Stimulated activated CD4-positive, alpha-beta T cell treated with anti-CD3 and anti-CD28 coated beads, Interleukin-15, amount 100 ng/mL, for 1 hour (primary cell): ENCODE results near the gene WDR19.
"Not testable (repeated sequence)": the region's sequence is repeated elsewhere in the genome, so short reads cannot be mapped to it uniquely, and the experiment has no call there.

Experiments
- DNase-seq, 2 donors: peaks; one replicate each; pipeline ENCODE4 v3.0.0-alpha.2; 2020; ENCODE audit warnings: low read depth in 1 of 2, low spot score in 1 of 2

The WDR19 gene

DNA sequence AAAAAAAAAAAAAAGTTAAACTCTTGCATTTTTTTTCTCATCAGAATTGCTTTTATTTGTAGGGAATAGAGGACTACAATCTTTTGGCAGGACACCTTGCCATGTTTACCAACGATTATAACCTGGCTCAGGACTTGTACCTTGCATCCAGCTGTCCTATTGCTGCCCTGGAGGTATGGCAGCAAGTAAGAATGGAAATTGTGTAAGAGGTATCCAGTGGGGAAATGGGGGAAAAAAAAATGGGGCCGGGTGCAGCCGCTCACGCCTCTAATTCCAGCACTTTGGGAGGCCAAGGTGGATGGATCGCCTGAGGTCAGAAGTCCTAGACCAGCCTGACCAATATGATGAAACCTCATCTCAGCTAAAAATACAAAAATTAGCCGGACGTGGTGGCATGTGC is 49.8 kb downstream of the WDR19 start:
- no peak for DNase-seq

DNA sequence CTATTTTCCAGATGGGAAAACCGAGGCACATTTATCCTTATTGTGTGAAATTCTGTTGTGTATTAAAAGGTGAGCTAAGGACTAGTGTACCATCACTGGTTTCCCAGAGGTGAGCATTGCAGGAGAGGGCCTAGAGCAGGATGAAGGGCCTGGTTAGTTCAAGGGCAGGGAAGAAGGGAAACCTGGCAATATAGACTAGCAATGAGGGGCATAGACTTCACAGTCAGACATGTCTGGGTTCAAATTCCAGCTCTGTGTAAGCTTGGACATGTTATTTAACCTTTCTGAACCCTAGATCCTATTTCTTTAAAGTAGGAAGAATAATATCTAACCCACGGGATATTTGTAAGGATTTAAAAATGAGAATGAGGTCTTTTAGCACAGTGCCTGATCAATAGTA is 50.8 kb downstream of the WDR19 start:
- no peak for DNase-seq

DNA sequence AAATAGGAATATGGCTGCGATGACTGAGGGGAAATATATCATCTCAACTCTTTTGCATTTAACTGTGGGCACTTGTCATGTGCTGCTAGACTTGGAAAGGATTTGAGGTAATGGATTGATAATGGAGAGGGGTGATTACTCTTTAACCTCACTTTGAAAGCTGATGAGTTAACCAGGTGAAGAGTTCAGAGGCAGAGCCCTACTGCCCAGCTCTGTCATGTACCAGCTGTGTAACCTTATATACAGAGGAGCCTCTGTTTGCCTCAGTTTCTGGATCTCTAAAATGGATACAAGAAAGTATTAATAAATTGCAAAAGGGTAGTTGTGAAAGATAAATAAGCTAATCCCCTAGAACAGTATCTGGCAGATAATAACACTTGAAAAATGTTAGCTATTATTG is 51.5 kb downstream of the WDR19 start:
- DNase-seq = no peak

DNA sequence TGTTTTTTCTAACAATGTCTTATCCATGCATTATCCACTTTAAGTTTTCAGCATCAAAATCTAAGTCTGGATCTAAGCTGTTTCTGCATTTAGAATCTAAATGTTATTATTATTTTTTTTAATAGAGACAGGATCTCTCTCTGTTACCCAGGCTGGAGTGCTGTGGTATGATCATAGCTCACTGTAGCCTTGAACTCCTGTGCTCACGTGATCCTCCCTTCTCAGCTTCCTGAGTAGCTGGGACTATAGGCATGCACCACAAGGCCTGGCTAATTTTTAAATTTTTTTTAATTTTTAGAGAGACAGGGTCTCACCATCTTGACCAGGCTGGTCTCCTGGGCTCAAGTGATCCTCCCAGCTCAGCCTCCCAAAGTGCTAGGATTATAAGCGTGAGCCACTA is 52.7 kb downstream of the WDR19 start:
- no peak for DNase-seq

DNA sequence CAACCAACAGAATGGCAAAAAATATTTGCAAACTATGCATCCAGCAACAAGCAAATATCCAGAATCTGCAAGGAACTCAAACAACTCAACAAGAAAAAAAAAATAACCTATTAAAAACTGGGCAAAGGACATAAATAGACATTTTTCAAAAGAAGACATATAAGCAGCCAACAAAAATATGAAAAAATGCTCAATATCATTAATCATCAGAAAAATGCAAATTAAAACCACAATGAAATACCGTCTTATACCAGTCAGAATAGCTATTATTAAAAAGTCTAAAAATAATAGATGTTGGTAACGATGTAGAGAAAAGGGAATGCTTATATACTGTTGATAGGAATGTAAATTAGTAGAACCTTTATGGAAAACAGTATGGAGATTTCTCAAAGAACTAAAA is 53.4 kb downstream of the WDR19 start:
- no peak for DNase-seq

DNA sequence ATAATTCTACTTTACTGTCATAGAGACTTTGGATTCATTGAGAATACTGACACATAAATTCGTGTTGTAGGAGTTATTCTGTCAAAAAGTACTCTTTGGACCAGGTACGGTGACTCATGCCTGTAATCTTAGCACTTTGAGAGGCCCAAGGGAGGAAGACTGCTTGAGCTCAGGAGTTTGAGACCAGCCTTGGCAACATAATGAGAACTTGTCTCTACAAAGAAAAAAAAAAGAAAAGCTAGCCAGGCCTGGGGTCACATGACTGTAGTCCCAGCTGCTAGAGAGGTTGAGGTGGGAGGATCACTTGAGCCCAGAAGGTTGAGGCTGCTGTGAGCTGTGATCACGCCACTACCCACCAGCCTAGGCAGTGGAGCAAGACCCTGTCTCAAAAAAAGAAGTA is 54.9 kb downstream of the WDR19 start:
- no peak for DNase-seq

DNA sequence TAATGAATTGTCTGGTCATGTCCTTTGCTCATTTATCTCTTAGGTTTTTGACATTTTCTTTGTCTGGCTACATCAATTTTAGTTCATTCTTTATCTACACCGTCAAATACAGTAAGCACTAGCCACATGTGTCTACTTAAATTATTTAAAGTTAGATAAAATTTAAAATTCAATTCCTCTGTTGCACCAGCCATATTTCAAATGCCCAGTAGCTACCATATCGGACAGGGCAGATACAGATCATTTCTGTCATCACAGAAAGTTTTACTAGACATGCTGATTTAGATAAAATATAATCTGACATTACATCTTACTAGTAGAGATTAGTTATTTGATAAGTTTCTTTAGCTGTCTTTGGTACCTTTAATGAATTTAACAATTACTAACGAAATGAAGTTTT is 61.1 kb downstream of the WDR19 start:
- no peak for DNase-seq

DNA sequence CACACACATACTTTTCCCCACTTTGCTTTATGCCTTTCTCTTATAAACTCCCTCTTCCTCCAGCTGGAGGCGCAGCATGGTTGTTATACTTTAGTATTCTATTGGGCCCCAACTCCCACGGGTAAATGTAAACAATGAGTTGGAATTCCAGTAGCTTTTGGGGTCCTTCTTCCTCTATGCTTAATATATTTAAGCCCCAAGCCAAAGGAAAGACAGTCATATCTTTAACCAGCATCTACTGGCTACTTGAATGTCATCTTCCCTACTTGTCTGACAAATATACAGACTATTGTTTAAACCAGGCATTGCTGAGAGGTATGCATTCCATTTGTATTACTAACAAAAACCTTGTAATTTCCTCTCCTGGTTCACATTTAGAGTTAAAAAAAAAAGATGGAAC is 72.9 kb downstream of the WDR19 start:
- DNase-seq = no peak

DNA sequence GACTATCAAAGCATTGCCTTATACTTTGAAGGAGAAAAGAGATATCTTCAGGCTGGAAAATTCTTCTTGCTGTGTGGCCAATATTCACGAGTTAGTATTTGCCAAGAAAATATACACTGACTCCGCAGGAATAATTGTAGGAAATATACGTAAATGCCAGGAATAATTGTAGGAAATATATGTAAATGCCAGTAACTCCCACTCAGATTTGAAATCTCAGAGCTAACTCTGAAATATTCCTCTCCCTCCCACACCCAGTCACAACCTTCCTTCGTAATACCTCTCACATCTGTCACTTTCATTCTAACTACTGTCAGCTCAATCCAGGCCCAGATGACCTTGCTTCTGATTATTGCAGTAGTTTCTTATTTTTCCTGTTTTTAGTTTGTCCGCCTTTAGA is 73.5 kb downstream of the WDR19 start:
- DNase-seq = no peak

DNA sequence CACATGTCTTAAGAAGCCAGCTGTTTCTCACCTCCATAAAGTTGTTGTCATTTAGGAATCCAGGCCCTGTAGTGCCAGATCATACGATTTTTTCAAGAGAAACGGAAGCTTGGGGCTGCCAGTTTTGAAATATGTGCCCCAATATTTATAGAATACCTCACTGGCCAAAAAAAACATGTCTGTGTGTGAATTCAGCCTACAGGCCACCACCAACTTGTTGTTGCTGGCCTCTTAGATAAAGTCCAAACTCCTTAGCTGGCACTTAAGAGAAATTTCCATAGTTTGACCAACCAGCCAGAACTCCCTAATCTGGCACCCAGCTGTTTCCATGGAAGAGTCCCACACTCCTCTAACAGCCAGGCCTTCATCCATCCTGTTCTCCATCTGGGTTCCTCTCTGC is 74.1 kb downstream of the WDR19 start:
- no peak for DNase-seq

DNA sequence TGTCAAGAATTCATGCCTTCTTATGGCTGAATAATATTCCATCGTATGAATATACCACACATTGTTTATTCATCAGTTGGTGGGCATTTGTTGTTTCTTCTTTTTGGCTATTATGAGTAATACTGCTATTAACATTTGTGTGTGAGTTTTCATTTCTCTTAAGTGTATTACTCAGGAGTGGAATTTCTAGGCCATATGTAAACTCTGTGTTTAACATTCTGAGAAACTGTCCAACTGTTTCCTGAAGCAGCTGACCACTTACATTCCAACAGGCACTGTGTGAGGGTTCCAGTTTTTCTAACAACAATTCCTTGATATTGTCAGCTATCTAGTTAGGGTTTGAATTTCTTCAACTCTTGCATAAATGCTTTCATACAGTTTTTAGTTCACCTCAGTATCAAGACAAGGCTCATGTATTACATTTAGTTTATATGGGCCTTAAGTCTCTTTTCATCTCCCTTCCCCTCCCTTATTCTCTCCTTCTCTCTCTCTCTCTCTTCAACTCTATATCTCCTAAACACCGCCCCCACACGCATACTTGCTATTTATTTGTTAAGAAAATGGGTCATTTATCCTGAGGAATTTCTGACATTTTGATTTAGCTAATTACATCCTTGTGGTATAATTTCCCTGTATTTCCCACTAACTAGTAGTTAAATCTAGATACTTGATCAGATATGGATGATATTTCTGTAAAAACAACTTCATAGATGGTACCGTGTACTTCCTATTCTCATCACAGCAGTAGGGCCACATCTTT is 77.4 kb downstream of the WDR19 start:
- no peak for DNase-seq

DNA sequence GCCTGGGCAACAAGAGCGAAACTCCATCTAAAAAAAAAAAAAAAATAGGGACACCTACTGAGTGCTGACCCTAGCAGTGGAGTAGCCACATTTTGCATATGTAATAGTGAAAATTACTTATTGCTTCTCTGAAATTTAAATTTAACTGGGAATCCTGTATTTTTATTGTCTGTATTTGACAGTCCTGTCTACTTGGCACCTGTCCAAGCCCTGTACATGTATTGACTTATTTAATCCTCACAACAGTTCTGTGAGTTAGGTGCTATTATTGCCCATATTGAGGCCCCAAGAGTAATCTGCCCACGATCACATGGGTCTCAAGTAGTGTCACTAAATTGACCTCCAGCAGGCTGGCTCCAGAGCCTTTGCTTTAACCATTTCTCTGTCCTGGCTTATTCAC is 81.6 kb downstream of the WDR19 start:
- DNase-seq = no peak

DNA sequence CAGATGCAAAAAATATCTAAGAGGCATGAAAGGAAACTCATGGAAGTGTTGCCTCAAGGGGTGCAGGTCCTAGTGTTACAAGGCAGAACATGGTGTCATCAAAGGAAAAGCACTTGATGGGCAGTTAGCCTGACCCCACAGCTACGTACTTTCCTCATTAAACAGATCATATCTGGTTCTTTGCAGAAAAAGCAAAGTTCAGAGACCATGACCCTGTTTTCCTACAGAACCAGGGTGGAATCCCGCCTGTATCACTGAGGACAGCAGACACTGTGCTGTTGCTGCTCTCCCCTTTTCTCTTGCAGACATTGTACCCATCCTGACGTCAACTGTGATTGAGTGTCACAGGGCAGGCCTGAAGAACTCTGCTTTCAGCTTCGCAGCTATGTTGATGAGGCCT is 92.2 kb downstream of the WDR19 start:
- DNase-seq = no peak

DNA sequence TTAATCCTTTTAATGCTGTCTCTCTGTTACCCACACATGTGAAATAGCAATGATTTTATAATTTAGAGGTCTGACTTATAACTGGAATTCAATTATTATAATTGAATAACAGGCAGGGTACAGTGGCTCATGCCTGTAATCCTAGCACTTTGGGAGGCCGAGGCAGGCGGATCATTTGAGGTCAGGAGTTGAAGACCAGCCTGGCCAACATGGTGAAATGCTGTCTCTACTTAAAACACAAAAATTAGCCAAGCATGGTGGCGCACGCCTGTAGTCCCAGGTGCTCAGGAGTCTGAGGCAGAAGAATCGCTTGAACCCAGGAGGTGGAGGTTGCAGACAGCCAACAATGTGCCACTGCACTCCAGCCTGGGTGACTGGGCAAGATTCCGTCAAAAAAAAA is 95.3 kb downstream of the WDR19 start:
- not testable (repeated sequence) for DNase-seq

DNA sequence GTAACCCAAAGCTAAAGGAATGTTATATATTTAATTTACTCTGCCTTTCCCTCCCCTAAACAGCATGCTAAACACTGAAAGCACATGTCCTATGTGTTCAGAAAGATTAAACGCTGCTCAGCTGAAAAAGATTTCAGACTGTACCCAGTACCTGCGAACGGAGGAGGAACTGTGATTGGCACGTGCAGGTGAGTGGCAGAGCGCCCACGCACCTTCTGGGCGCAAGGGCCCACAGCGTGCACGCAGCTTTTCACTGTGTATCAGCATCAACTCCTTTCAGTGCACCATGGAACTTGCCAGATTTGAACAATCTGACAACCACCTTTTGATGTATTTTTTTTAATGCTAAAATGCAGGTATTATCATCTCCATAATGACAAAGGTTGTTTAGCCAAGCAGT is 96.1 kb downstream of the WDR19 start:
- no peak for DNase-seq

DNA sequence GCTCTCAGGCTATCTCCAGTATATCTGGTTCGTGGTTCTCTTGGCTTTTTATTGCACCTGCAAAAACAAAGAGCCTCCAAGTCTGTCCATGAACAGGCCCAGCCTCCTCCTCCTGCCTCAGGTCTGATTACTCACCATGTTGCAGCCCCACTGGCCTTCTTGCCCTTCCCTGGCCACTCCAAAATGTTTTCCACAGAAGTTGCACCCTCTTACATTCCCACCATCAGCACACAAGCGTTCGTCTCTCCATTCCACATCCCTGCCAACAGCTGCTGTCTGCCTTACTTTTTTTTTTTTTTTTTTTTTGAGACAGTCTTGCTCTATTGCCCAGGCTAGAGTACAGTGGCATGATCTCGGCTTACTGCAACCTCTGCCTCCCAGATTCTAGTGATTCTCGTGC is 97.1 kb downstream of the WDR19 start:
- DNase-seq = no peak

DNA sequence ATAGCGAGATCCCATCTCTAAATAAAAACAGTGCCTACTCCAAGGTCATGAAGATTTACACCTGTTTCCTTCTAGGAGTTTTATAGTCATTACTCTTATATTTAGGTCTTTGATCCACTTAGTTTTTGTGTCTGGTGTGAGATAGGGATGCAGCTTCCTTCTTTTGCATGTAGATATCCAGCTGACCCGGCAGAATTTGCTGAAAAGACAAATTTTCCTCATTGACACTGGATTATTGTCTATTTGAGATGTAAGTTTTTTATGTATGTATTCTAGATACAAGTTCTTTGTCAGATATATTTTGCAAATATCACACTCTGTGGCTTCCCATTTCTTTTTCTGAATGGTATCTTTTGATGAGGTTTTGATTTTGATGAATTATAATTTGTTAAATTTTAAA is 98.4 kb downstream of the WDR19 start:
- no peak for DNase-seq

DNA sequence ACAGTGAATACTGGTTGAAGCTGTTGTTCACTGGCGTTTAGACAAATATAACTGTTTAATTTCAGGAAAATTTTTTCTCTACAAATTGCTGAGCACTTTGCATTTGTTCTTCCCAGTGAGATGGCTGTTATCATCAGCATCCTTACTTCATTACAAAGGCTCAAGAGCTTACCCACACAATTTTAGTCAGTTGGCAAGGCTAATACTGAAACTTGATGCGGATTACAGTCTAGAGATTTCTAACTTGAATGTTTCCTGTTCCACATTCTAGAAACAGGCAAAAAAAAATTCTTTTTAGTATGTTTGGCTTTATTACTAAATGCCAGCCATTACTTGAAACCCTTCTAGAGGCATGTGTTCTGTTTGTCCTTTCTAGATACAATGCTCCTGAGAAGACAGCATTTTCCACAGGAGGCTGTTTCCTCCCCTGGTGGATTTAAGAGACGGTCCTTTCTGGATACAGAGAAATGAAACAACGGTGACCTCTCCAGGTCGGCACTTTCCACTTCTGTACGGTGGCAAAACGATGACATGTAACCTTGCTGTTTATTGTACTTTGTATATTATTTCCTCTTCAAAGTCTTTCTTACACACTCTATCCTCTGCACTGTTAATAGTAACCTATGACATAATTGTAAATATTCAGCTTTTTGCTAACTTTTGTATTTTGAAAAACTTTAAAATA is 102.9 kb downstream of the WDR19 start:
- no peak for DNase-seq

DNA sequence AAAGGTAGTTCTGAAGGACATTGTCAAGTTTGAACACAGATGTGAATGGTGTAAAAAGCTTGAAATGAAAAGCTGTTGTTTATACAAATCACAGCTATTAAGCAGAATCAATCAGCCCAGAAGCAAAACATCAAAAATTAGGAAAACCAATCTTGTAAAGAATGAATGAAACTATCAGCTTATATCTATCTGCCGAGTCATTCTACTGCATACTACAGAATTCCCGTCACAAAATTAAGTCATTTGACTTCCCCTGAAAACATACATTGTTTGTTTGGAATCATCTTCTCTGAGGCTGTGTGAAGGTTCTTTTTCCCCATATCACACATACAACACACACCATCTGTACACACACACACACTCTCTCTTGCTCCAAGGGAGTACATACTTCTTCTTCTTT is 103.5 kb downstream of the WDR19 start:
- no peak for DNase-seq

DNA sequence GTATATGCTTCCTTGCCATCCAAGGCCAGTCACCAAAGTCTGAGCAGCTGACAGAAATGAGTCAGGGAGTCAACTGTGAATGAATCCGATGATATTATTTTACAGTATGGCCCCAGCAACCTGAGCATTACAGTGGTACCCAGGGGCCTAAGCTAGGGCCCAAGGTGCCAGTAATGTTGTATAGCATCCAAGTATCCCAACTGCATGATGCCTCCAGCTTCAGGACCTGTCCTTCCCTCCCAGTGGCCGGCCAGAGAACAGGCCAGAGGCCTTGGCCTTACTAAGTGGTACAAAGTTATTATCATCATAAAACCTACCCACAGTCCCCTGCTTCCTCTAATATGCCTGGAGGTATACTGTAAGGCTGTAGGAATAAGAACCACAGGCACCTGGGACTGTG is 103.9 kb downstream of the WDR19 start:
- DNase-seq = no peak

DNA sequence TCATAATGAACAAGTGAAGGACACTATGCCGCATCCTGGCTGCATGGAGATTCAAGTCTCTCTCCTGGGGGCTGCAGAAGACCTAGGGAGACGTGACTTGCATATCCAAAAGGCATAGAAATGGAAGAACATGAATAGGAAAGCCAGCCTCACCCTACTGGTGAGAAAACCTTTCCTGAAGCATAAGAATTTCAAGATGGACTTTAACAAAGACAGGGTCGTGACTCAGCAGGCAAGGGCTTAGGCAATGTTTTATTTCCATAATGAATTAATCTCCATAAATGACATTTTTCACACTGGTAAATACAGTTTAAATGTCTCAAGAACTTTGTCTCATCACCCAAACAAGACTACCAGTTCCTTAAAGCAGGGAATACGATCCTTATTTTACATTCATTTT is 104.9 kb downstream of the WDR19 start:
- no peak for DNase-seq

DNA sequence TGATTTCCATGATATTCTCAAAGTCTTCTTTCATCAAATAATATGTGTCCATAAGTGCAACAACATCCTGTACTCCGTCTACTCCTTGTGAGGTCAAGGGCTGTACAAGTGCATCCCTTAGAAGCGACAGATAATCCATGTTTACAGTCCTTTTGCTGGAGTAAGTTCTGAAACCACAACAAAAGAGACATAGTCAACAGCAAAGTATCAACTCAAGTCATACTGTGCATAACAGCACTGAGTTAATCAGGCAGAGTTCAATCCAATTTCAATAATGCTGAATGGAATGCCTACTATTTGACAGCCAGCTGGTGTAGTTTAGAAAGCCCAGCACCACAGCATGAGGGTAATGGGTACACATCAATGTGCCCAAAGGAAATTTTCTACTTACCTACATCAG is 109.4 kb downstream of the WDR19 start:
- DNase-seq = no peak

DNA sequence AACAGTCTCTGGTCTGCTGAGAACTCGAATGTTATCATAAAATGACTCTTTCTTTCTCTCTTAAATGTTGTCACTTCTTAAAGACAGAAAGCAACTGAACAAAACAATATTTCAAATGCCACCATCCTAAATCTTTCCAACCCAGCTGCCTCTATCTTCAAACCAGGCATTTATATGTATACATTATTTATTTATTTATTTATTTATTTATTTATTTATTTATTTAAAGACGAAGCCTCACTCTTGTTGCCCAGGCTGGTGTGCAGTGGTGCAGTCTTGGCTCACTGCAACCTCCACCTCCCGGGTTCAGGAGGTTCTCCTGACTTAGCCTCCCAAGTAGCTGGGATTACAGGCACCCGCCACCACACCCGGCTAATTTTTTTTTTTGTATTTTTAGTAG is 110.1 kb downstream of the WDR19 start:
- DNase-seq = not testable (repeated sequence)
